GM19099 (cell line): Measurements from ENCODE around the gene OAF.

Source experiments
- POLR2A ChIP-seq: IDR thresholded peaks from 3 replicates; pipeline ENCODE4 v1.6.1; 2011; ENCODE audit warnings: low read depth; ENCODE audit not compliant: insufficient read length; ENCODE audit errors: extremely low read depth

OAF gene

DNA sequence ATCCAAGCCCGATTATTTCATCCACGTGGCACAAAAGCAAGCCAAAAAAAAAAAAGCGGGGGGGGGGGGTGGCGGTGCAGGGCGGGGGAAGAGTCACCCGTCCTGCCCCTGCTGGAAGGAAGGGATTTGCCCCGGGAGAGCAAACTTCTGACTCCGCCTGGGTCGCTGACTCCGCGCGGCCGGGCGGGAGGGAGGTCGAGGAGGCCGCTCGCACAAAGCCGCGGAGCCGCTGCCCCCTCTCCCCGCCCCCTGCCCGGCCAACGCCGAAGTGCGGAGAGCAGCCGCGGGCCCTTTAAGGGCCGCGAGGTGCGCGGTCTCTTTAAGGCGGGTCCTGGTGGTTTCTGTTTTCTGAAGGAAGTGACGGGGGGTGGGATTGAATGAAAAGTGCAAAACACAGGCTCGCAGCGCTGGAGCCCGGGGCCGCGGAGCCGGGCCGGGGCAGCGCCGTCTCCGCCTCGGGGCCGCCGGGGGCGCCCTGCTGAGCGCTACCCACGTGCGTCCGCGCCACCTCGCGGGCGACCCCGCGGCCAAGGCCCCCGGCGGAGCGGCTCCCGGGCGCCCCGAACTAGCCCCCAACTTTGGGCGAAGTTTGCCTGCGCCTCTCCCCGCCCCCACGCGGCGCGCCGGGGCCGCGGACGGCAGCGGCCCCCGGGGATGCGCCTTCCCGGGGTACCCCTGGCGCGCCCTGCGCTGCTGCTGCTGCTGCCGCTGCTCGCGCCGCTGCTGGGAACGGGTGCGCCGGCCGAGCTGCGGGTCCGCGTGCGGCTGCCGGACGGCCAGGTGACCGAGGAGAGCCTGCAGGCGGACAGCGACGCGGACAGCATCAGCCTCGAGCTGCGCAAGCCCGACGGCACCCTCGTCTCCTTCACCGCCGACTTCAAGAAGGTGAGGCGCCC lies at the start of gene OAF:
OAF (plus strand) TSS at position 407 of the 896 bp plus-strand sequence; CDS start at position 655, 248 bp downstream.
- peak; percentile 22 for TF ChIP-seq POLR2A

DNA sequence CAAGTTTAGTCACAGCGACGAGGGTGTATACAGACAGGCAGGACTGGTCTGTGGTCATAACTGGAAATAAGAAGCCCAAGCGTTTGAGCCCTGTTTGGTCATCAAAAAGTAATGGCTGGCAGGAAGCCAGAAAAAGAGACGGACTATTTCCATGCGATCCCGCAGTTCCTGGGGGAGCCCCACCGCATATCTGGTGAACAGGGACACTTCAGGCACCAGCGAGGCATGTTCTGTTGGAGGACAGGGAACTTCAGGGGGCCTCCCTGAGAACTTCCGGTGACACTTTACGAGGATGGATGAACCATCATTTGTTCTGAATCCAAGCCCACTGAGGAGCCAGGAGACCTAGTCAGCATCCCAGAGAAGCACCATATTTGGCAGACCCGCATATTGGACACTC lies 43.2 kb upstream of the OAF start:
- no peak for TF ChIP-seq POLR2A

DNA sequence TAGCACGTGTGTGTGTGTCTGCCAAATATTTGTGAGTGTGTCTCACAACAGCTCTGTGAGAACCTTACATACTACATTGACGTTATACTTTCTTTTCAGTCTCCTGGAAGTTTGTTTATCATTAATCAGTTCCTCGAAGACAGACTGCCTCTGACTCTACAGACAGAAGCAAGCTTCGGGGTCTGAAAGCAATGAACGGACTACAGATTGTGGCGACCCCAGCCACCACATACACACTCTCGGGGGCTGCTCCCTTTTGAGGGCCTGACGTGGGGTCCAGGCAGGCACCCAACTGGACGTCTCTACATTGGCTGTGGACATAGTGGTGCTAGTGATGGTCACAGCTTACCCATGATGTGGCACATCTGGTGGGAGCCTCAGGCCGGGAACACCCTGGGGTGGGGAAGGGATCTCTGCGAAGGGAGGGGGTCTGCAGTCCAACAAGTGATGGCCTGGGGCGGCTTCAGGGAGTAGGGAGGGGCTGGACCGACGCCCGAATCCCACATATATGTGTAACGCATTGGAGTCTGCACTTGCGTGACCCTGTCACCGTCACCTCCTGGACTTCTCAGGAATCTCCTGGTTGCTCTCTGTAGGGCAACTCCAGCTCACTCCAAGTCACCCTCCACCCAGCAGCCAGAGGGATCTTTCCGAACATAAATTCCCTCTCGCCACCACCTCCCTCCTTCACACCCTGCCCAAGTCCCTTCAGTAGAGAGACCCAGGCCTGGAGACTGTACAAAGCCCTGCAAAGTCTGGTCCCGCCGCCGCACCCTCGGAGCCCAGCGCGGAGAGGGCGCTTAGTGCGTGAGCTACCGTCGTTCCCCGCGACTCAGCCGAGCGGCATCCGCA lies 42.5 kb upstream of the OAF start:
- no peak for TF ChIP-seq POLR2A

DNA sequence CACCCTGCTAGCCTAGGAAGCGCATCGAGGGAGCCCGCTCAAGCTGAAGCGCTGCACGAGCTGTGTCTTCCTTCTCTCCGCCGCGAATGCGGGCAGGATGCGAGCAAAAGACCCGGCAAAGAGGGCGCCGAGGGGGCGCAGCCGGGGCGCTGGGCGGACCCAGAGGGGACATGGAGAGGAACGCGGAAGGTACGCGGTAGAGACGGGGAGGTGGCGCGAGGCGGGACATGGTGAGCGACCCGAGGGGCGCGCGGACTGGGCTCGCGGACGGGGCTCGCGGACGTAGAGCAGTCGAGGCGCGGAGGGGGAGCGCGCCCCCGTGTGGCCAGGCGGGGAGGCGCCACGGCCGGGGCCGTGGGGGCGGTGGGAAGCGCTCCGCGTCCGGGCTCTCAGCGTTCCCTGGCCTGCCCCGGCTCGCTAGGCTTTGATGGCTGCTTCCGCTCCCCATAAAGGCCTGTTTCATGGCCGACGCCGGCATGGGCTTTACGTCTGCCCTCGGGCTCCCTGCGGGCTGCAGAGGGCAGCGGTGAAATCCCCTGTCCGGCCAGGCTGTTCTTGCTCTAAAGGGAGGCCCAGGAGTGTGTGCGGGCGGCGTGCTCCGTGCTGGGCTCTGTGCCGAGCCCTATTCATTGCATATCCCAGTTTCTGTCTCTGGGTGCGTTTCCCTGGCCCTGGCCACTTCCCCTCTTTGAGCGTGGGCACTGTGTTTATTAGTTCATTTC lies 41.7 kb upstream of the OAF start:
- TF ChIP-seq POLR2A: no peak

DNA sequence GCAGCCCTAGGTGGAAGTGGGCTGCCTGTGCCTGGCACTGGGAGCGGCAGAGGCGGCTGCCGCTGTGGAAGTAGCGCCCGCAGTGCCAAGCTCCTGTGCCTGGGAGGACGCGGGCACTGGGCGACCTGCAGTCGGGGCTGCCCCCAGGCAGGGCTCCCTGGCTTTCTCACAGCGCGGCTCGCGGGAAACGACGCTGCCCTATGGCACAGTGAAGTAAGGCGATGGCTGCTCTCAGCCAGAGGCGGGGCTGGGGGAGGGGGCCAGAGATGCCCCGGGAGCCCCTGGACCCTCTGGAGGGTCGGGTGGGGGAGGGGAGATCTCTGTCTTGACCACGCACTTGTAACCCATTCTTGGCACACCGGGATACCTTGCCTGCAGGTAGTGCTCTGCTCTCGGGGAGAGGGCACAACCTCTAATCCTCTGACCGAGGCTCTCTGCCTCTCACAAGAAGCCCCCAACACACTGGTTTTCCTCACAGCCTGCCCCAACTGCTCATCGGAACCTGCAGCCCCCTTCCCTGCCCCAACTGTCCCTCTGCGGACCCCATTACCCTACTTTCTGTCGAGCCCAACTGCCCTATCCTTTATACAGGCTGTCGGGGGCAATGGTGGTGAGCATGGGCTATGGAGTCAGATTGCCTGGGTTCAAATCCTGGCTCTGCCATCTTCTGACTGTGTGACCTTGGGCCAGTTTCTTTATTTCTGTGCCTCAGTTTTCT lies 40.7 kb upstream of the OAF start:
- no peak for TF ChIP-seq POLR2A

DNA sequence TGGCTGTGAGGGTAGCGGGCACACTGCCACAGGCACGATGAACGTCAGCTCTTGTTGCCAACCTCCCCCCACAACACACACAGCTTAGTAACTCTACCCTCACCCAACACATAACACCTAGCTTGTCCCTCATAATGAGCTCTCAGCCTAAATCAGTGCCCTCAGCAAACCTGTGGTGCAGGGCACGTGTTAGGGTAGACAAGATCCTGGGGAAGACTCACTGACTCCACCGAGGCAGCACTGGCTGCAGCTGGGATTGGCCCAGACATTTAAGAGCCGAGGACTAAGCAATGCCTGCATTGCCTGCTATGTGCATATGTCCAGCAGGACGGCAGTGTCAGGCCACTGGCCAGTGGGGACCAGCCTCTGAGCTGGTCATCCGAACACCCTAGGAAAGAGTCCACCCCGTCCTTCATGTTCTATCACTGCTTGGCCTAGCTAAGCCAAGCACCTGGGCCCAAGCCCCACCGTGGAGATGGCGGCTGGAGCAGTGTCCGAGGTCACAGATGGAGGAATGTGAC lies 40.0 kb upstream of the OAF start:
- no peak for TF ChIP-seq POLR2A

DNA sequence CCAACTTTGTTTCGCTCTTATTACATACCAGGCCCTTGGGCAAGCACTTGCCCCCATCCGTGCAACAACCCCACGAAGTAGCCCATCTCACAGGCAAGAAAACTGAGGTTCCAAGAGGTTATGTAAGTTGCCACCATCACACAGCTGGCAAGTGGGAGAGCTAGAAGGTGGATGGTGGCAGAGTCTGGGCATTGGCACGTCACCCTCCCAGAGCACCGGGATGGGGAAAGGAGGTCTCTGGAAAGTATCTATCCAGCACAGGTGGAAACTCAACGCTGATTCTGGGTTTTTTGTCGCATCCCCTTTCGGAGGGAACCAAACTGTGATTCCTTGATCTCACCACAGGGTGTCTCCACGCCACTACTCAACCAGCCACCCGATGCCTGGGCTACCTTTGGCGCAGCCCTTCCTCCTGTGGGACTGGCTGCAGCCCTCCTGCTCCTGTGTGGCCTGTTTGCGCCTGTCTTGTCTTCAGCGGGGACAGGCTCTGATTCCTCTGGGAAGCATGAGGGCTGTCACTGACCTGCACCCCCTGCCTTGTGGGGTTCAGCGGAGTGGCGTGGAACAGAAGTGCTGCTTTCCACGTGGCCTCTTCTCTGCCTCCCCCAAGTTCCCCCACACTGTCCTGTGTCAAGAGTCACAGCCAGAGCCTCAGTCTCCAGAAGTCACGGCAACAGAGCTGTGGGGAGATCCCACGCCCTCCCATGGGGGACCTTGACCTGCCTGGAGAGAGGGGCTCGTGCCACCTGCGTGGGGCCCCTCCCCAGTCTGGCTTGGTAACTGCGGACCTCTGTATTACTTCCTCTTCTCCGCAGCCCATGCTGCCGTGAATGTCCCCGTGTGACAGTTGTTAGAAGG lies 38.5 kb upstream of the OAF start:
- TF ChIP-seq POLR2A: no peak

DNA sequence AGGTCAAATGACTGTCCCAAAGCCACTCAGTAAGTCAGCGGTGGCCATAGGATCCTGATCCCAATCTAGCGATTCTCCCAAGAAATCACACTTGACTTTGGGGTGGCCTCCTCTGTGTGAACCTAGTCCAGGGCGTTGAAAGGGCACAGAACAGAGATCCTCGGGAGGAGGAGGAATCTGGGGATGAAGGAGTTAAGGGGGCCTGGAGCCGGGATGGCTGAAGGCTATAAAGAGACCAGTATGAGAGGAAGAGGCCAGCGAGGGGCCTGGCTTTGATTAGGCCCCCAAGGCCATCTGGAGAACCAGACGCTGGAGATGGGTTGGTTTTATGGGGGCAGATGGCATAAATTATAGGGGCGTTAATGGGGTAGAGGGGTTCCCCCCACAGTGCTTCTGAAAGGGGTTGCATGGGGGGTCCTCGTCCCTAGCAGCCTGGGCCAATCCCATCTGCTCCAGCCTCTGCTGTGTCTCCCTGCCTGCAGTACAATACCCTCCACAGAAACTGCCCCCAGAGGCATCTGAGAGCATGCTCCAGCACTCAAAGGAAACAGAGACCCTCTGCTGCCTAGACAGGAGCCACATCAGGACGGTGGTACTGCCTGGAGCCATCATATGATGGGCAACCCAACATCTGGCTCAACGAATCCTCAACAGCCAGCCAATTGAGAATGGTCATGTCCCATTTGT lies 37.7 kb upstream of the OAF start:
- TF ChIP-seq POLR2A: no peak

DNA sequence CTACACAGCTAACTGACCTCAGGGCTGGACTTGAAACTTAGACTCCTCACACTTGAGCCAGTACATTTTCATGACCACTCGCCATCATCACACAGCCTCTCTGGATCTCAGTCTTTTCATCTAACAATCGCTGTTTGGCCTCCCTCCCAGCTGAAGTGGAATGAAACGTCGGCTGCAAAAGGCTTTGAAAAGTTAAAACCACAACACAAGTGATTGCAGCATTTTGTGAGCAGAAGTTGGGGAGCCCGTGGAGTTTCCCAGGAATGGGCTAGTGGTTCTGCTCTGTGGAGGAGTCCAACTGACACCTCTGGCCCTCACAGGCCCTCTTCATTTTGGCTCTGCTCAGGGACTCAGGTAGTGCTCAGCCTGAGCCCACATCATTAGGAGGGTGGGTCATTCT lies 37.0 kb upstream of the OAF start:
- TF ChIP-seq POLR2A: no peak

DNA sequence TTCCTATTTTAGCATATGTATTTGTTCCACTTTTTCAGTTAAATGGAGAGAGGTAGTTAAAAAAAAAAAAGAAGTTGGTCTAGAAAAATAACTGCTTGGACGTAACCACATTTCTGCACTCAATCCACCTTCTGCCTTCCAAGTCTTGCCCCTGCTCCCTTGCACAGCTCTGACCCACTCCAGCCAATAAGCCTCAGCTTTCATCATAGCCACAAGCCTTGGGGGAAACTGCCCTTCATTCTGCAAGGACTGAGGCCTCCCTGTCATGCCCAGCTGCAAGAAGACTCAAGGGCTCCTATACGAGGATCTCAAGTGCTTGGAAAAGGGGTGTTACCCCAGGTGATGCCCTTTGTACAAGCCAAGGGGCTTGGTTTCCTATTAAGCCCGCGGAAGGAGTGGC lies 36.0 kb upstream of the OAF start:
- TF ChIP-seq POLR2A: no peak

DNA sequence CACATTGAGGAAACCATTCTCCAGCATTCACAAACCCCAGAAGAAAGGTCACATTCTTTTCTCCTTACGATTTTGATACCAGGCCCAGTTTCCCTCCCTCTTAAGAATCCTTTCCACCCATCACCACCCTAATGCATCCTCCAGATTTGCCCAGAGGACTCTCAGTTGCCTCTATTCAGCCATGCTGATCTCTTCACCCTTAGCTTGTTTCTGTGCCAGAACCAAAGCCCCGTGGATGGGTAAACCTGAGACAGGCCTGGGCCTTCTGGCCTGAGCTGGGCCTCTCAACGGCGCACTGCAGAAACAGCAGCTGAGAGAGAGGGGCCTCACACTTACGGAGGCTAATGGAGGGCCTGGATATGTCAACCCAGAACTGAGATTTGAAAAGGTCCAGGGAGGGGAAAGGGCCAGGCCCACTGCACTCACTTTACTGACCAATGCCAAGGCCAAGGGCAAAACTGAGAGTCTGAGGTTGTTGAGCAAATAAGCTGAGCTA lies 32.2 kb upstream of the OAF start:
- no peak for TF ChIP-seq POLR2A

DNA sequence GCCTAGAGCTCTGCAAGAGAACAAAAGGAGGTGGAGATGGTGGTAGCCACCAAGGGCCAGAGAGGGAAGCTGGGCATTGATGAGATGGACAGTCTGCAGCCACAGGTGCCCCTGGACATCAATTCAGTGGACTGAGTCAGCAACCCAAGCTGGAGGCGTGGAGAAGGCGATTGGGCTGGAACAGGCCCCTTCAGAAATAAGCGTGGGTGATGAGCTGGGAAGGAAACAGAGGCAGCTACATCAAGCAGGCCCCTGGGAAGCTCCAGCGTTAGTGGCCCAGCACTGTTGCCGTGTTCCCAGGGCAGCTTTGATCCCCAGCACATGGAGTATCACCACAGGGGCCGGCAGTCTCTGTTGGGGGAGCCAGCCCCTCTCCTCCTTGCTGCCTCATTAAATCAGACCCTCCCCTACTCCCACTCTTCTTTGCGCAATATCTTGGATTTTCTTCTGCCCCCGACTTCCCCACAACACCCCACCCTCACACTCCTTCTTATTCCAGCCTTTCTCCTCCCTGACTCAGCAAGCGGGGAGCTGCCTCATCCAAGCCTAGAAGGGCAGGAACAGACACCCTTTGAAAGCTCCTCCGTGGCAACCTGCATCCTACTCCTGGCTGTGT lies 31.7 kb upstream of the OAF start:
- TF ChIP-seq POLR2A: no peak
